PC-9 (cell line): ENCODE data around the gene HHATL. TPM values are rescaled to one million over a fixed set of nuclear protein-coding genes. Genes with fewer than 3 reads are reported as not detected.

ENCODE experiments used
- BruUV-seq: library from RNA; stranded (reverse); fragments of 400-500 nt; replicated peaks from 2 replicates; lab custom pipeline; 2021; lab: Mats Ljungman, UMichigan
- CTCF ChIA-PET: fragments of 300-600 bp; sonication (Branson Sonifier 250); formaldehyde crosslinking; loops from one replicate; lab custom pipeline; 2022; ENCODE audit warnings: antibody characterized with exemption; lab: Charles Lee
- POLR2A ChIA-PET: fragments of 300-600 bp; sonication (Branson Sonifier 250); formaldehyde crosslinking; loops from one replicate; lab custom pipeline; 2022; ENCODE audit warnings: antibody characterized with exemption; ENCODE audit not compliant: unreplicated experiment; lab: Charles Lee
- DNase-seq, 2 experiments: peaks; one replicate each; pipeline versions ENCODE4 v3.0.0 to v3.0.0-alpha.2; 2015 to 2022; ENCODE audit warnings: mixed read lengths in 1 of 2
- H2AFZ ChIP-seq: fragments of 200-600 bp; sonication (generic); 2 replicates; pipeline ENCODE4 v1.8.1; 2017; ENCODE audit warnings: antibody characterized with exemption
- H3F3A ChIP-seq: fragments of 200-600 bp; sonication (generic); 2 replicates; pipeline ENCODE4 v1.8.1; 2017; ENCODE audit warnings: antibody characterized with exemption, mild to moderate bottlenecking, low read depth; ENCODE audit not compliant: insufficient read depth
- H3K27ac ChIP-seq: fragments of 200-600 bp; sonication (generic); 2 replicates; pipeline ENCODE4 v1.6.1; 2016; ENCODE audit warnings: mixed run types
- H3K27me3 ChIP-seq: fragments of 200-600 bp; sonication (generic); 2 replicates; pipeline ENCODE4 v1.6.1; 2016; ENCODE audit warnings: low read depth, mixed run types; ENCODE audit not compliant: insufficient read depth
- H3K36me3 ChIP-seq: fragments of 200-600 bp; sonication (generic); 2 replicates; pipeline ENCODE4 v1.6.1; 2016; ENCODE audit warnings: low read depth, mixed run types
- H3K4me1 ChIP-seq: fragments of 200-600 bp; sonication (generic); replicated peaks from 2 replicates; pipeline ENCODE4 v1.6.1; 2016; ENCODE audit warnings: mixed run types; ENCODE audit not compliant: insufficient read depth
- H3K4me2 ChIP-seq: fragments of 200-600 bp; sonication (generic); 2 replicates; pipeline ENCODE4 v1.6.1; 2017; ENCODE audit warnings: mixed run types
- H3K4me3 ChIP-seq: fragments of 200-600 bp; sonication (generic); 2 replicates; pipeline ENCODE4 v1.6.1; 2016; ENCODE audit warnings: mixed run types
- H3K79me2 ChIP-seq: fragments of 200-600 bp; sonication (generic); 2 replicates; pipeline ENCODE4 v1.6.1; 2017; ENCODE audit warnings: low read depth, mixed run types
- H3K9me2 ChIP-seq: fragments of 200-600 bp; sonication (generic); 2 replicates; pipeline ENCODE4 v1.8.1; 2017; ENCODE audit warnings: mild to moderate bottlenecking; ENCODE audit not compliant: insufficient read depth
- H3K9me3 ChIP-seq: fragments of 200-600 bp; sonication (generic); 2 replicates; pipeline ENCODE4 v1.8.1; 2016; ENCODE audit warnings: low read depth; ENCODE audit not compliant: insufficient read depth
- H4K20me1 ChIP-seq: fragments of 200-600 bp; sonication (generic); 2 replicates; pipeline ENCODE4 v1.8.1; 2017; ENCODE audit not compliant: insufficient read depth
- EZH2 ChIP-seq: fragments of 200-600 bp; sonication (generic); IDR thresholded peaks from 2 replicates; pipeline ENCODE4 v1.8.0; 2017; ENCODE audit warnings: antibody characterized with exemption, low read depth
- intact Hi-C: fragments of 100-400 bp; cut with micrococcal nuclease; formaldehyde crosslinking; loops from one replicate; pipeline ENCODE4 v1.10.0; 2022; ENCODE audit not compliant: unreplicated experiment
- total RNA-seq: library from RNA; stranded (reverse); gene quantifications from 2 replicates; pipeline ENCODE4 v1.2.3, GENCODE V29; 2021
- TF ChIP-seq, protein P1 (sequence below): fragments of 200-600 bp; sonication (generic); conservative IDR thresholded peaks from 2 replicates; pipeline ENCODE4 v1.6.1; 2017; ENCODE audit warnings: mixed run types, antibody characterized with exemption, mild to moderate bottlenecking, moderate library complexity

Gene HHATL
- total RNA-seq, 1 experiment from 2014 or later = not detected

- CTCF ChIA-PET = no interaction called here
- TF ChIP-seq, protein P1, sequence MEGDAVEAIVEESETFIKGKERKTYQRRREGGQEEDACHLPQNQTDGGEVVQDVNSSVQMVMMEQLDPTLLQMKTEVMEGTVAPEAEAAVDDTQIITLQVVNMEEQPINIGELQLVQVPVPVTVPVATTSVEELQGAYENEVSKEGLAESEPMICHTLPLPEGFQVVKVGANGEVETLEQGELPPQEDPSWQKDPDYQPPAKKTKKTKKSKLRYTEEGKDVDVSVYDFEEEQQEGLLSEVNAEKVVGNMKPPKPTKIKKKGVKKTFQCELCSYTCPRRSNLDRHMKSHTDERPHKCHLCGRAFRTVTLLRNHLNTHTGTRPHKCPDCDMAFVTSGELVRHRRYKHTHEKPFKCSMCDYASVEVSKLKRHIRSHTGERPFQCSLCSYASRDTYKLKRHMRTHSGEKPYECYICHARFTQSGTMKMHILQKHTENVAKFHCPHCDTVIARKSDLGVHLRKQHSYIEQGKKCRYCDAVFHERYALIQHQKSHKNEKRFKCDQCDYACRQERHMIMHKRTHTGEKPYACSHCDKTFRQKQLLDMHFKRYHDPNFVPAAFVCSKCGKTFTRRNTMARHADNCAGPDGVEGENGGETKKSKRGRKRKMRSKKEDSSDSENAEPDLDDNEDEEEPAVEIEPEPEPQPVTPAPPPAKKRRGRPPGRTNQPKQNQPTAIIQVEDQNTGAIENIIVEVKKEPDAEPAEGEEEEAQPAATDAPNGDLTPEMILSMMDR = no peak
- no peak for TF ChIP-seq EZH2
- no peak overlapping the region for H3K27ac ChIP-seq
- H3K4me3 ChIP-seq = no peak overlapping the region
- no peaks in the 10 kb centered on the region for H3K4me1 ChIP-seq
- no peak overlapping the region for H3K4me2 ChIP-seq
- H2AFZ ChIP-seq = no peak overlapping the region
- no peaks in the 10 kb centered on the region for H3K36me3 ChIP-seq
- no peaks in the 10 kb centered on the region for H3F3A ChIP-seq
- no TSS peak for BruUV-seq
- POLR2A ChIA-PET = no interaction called here
- no peaks in the 10 kb centered on the region for H3K9me2 ChIP-seq
- no peaks in the 10 kb centered on the region for H3K79me2 ChIP-seq
- H3K27me3 ChIP-seq = peaks cover 6% of the 10 kb centered on the region; the same call in 1 of the 2 replicates
- H4K20me1 ChIP-seq = no peaks in the 10 kb centered on the region
- intact Hi-C loops = no loop called here
- H3K9me3 ChIP-seq = no peaks in the 10 kb centered on the region
- DNase-seq = no peak
These were observed 1.1 kb upstream of the HHATL start for GRCh38 chr3:42703695-42704025.

- no peaks in the 10 kb centered on the region for H3K9me2 ChIP-seq
- no peaks in the 10 kb centered on the region for H3K4me1 ChIP-seq
- no peak for TF ChIP-seq EZH2
- TF ChIP-seq, protein P1 = no peak
- no TSS peak for BruUV-seq
- H3K4me3 ChIP-seq = no peak overlapping the region
- no peak overlapping the region for H2AFZ ChIP-seq
- ChIA-PET POLR2A (no interaction called here), CTCF (interaction anchor here (0.6 kb wide), 1 partner anchor 523 kb away, joined by 7 read pairs; no protein-coding TSS in a partner anchor)
- intact Hi-C loops = no loop called here
- H4K20me1 ChIP-seq = no peaks in the 10 kb centered on the region
- H3K36me3 ChIP-seq = no peaks in the 10 kb centered on the region
- H3K79me2 ChIP-seq = no peaks in the 10 kb centered on the region
- no peak overlapping the region for H3K27ac ChIP-seq
- no peaks in the 10 kb centered on the region for H3K9me3 ChIP-seq
- H3K27me3 ChIP-seq = peaks cover 11% of the 10 kb centered on the region; the same call in 1 of the 2 replicates
- no peak for DNase-seq
- no peak overlapping the region for H3K4me2 ChIP-seq
- H3F3A ChIP-seq = no peaks in the 10 kb centered on the region
These were observed 540 bp upstream of the HHATL start for GRCh38 chr3:42702982-42703694.

DNA sequence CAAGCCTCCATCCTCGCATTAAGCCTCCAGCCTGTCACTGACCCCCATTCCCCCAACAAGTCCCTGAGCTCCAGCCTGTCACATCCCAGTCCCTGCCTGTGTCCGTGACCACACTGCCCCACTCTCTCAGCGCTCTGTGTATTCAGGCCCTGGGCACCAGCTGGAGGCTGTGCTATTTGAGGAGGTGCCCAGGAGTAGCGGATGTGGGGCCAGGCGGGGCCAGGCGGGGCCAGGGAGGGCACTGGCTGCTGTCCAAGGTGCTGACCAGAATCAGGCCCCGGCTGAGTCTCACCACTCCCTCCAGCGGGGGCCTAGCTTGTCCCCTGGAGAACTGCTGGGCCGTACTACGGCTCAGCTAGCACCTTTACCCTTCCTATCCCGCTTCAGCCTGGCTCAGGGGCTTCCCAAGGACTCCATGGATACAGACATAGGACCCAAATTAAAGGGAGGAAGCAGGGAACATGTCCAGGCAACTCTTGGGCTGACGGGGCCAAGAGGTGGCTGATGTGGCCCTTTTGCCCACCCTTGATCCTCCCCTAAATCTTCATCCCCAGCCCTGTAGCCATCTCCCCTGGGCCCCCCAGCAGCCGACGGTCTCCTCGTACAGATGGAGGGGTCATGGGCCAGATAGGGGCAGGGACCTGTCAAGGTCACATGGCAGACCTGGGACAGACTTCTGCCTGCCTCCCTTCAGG lies 1.1 kb downstream of the HHATL start:
- CTCF ChIA-PET = no interaction called here
- POLR2A ChIA-PET = no interaction called here

More for the DNA sequence above, 1.1 kb downstream of the HHATL start:
- Histone ChIP-seq H3F3A (no peaks in the 10 kb centered on the region), H3K27me3 (peaks cover 24% of the 10 kb centered on the region), H3K4me3 (no peak overlapping the region), H4K20me1 (no peaks in the 10 kb centered on the region), H3K9me2 (no peaks in the 10 kb centered on the region), H3K4me2 (no peak overlapping the region), H3K9me3 (no peaks in the 10 kb centered on the region), H3K4me1 (no peaks in the 10 kb centered on the region), H3K79me2 (no peaks in the 10 kb centered on the region), H2AFZ (no peak overlapping the region), H3K27ac (no peak overlapping the region), H3K36me3 (no peaks in the 10 kb centered on the region)
- TF ChIP-seq, protein P1 = no peak
- TF ChIP-seq EZH2 = no peak
- BruUV-seq = no TSS peak
- intact Hi-C loops = no loop called here
- DNase-seq = peak in 1 of 2 experiments; percentile 56
